ENCODE data around the gene FCN2.

FCN2 gene

DNA sequence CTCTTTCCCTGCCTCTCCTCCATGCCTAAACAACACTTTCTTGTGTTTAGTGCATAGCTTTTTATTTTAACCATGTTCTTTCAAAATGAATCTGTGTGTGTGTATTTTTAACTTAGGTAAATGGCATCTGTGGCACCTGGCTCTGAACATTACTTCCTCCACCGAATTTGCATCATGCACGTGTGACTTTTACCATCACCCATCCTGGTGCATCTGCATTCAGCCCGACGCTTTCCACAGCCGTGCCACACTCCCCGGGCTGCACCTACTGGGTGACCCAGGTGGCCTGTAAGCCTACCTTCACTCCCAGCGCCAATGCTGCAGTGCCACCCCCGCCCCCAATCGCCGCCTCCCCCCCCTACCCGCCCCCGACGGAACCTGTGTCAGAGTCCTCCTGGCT, 49.8 kb downstream of the FCN2 start:
- TF ChIP-seq, protein P1, sequence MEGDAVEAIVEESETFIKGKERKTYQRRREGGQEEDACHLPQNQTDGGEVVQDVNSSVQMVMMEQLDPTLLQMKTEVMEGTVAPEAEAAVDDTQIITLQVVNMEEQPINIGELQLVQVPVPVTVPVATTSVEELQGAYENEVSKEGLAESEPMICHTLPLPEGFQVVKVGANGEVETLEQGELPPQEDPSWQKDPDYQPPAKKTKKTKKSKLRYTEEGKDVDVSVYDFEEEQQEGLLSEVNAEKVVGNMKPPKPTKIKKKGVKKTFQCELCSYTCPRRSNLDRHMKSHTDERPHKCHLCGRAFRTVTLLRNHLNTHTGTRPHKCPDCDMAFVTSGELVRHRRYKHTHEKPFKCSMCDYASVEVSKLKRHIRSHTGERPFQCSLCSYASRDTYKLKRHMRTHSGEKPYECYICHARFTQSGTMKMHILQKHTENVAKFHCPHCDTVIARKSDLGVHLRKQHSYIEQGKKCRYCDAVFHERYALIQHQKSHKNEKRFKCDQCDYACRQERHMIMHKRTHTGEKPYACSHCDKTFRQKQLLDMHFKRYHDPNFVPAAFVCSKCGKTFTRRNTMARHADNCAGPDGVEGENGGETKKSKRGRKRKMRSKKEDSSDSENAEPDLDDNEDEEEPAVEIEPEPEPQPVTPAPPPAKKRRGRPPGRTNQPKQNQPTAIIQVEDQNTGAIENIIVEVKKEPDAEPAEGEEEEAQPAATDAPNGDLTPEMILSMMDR (IDR thresholded peaks at IDR 0.05; ENCODE audit: low read depth, low read length): no peak
- DNase-seq (ENCODE audit: low read depth in 2 of 2): no peak
- no peak overlapping the region for H3K4me3 ChIP-seq (replicated peaks in 1 of 2; ENCODE audit: low read depth in 2 of 2, low read length in 2 of 2)

DNA sequence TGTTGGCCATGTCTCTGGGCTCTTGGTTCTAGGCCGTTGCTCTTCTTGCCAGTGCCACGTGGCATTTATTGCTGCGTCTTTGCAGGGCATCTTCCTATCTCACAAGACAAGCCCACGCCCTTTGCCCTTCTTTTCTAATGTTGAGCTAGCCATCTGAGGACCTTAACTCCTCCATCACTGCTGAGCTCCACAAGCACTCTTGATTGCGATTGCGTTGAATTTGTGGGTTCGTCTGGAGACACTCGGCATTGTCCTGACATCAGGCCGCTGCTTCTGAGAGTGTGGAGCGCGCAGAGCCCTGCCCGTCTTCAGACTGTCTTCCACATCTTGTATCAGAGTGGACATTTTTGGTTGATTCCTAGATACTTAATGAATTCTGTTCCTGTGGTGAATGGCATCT, 51.6 kb downstream of the FCN2 start:
- TF ChIP-seq, protein P1 (IDR thresholded peaks at IDR 0.05; ENCODE audit: low read depth, low read length): no peak
- DNase-seq (ENCODE audit: low read depth in 2 of 2): no peak
- H3K4me3 ChIP-seq (replicated peaks in 1 of 2; ENCODE audit: low read depth in 2 of 2, low read length in 2 of 2): no peak overlapping the region

- TF ChIP-seq, protein P1 (IDR thresholded peaks at IDR 0.05; ENCODE audit: low read depth, low read length): no peak
- DNase-seq (ENCODE audit: low read depth in 2 of 2): no peak
Measured at GRCh38 chr9:134932606-134933005, 52.0 kb downstream of the FCN2 start.

DNA sequence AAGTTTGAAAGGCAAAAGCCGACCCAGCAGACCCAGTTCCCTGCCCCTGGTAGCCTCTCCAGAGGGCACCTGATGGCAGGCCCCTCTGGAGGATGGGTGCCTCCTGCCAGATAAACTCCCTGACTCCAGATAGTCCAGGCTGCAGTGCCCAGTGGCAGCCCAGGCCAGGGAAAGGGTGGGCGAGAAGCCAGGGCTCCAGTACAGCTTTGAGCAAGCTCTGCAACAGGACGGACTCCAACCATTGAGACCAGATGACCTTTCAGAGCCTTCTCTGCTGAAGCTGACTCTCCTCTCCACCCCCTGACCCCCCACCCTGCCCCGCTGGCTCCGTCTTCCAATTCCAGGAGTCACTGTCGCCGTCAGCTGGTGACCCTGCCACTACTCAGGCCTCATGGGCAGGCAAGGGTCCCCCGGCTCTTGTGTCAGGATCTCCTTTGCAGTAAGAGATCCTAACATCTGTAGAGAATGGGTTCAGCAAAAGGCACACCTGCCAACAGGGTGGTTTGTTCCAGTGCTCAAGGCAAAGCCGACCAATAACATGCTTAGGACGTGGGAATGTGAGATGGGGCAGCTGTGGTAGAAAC, 52.6 kb downstream of the FCN2 start:
- no peak for DNase-seq (ENCODE audit: low read depth in 2 of 2)
- TF ChIP-seq, protein P1 (IDR thresholded peaks at IDR 0.05; ENCODE audit: low read depth, low read length): no peak
- H3K4me3 ChIP-seq (replicated peaks in 1 of 2; ENCODE audit: low read depth in 2 of 2, low read length in 2 of 2): no peak overlapping the region

More at GRCh38 chr9:134932606-134933005, 52.0 kb downstream of the FCN2 start:
- H3K4me3 ChIP-seq (replicated peaks in 1 of 2; ENCODE audit: low read depth in 2 of 2, low read length in 2 of 2): no peak overlapping the region

- DNase-seq (ENCODE audit: low read depth in 2 of 2): no peak
- H3K4me3 ChIP-seq (replicated peaks in 1 of 2; ENCODE audit: low read depth in 2 of 2, low read length in 2 of 2): no peak overlapping the region
- TF ChIP-seq, protein P1 (IDR thresholded peaks at IDR 0.05; ENCODE audit: low read depth, low read length): no peak
Measured at GRCh38 chr9:134935056-134935640, 54.5 kb downstream of the FCN2 start.

- DNase-seq (ENCODE audit: low read depth in 2 of 2): no peak
- TF ChIP-seq, protein P1 (IDR thresholded peaks at IDR 0.05; ENCODE audit: low read depth, low read length): no peak
- H3K4me3 ChIP-seq (replicated peaks in 1 of 2; ENCODE audit: low read depth in 2 of 2, low read length in 2 of 2): no peak overlapping the region
Measured at GRCh38 chr9:134935701-134936345, 55.2 kb downstream of the FCN2 start.

Data from cardiac fibroblast (primary cell).